Ramos (cell line): ENCODE results near the gene UBXN10.
"Not testable (repeated sequence)": the region's sequence is repeated elsewhere in the genome, so short reads cannot be mapped to it uniquely, and the experiment has no call there.

Source experiments
- in situ Hi-C: fragments of 300-500 bp; cut with MboI; formaldehyde crosslinking; loops from one replicate; pipeline ENCODE4 v1.14.3; 2022; ENCODE audit warnings: low sequenced_read_pairs; ENCODE audit not compliant: unreplicated experiment

UBXN10 gene

DNA sequence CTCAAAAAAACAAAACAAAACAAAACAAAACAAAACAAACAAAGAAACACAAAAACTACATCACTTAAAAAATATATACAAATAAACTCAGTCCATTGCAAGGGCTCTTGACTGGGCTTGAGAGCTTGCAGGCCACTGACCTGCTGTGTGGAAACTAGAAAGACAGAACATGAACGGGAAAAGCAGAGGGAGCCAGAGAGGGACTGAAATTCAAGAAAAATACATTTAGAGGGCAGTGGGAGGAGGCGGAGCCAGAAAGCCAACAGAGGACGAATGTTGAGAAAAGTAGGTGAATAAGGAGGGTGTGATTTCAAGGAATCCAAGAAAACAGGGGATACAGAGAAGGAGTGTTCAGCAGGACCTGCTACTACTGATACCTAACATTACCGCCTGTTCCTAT is 41.8 kb downstream of the UBXN10 start:
- in situ Hi-C loops: no loop called here

DNA sequence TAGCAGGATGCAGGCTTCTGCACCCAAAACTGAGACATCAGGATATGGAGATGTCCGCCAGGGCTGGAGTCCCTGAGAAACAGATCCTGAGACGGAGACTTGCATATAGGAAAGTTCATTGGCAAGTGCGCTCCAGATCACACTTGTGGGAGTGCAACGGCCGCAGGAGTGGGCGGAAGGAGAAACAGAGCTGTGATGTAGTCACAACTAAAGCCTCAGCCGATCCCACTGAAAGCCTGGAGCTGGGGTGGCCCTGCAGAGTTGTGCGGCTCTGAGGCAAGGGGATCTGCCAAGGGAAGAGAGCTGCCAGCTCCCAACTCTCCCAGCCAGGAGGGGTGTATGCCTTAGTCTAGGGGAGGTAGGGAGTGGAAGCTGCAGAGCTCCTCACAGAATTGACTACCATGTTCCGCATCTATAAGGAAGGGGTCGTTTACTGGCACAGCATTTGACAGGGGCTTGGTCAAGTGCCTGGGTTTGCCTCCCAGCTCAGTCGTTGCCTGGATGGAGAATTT is 42.5 kb downstream of the UBXN10 start:
- in situ Hi-C loops: no loop called here

- in situ Hi-C loops: no loop called here
These were observed 43.3 kb downstream of the UBXN10 start for GRCh38 chr1:20229171-20229570.

DNA sequence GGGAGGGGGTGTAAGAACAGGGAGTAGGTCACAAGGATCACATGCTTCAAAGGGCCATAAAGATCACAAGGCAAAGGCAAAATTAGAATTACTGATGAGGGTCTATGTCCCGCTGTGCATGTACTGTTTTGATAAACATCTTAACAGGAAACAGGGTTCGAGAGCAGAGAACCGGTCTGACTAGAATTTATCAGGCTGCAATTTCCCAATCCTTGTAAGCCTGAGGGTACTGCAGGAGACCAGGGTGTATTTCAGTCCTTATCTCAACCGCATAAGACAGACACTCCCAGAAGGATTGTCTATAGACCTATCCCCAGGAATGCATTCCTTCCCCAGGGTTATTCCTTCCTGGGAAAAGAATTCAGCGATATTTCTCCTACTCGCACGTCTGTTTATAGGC is 46.7 kb downstream of the UBXN10 start:
- in situ Hi-C loops: not testable (repeated sequence)

- in situ Hi-C loops: no loop called here
These were observed 47.5 kb downstream of the UBXN10 start for GRCh38 chr1:20233394-20233793.

- in situ Hi-C loops: no loop called here
These were observed 48.0 kb downstream of the UBXN10 start for GRCh38 chr1:20233866-20234265.

- in situ Hi-C loops: no loop called here
These were observed 49.1 kb downstream of the UBXN10 start for GRCh38 chr1:20234788-20235535.

- in situ Hi-C loops: no loop called here
These were observed 51.8 kb downstream of the UBXN10 start for GRCh38 chr1:20237646-20238045.

- in situ Hi-C loops: no loop called here
These were observed 54.1 kb downstream of the UBXN10 start for GRCh38 chr1:20240012-20240411.

DNA sequence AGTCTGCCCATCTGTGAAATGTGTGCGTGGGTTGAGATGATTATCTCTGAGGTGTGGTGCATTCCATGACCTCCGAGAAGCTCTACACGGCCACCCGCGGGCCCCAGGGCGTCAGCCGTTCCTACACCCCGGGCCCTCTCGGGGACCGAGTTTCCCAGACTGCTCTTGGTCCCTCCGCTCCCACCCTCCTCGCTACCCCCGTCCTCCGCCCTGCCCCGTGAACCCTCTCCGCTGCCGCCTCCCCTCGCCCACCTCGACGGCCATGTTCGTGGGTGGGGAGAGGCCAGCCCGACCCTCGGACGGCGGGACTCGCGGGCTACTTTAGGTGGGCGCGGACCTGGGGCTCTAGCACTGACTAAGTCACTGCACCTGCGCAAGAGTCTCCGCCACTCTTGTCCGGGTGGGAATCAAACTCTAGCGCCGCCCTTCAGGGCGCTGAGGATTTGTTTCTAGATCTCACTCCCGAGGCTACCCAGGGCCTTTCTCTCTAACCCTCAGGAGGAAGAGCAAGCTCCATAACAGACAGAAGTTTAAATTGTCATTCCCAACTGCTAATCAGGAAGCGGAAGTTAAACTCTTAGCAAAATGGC is 57.1 kb downstream of the UBXN10 start:
- in situ Hi-C loops: no loop called here
